MM.1S (cell line): ENCODE results near the gene FBXW4.

ENCODE experiments used
- CTCF ChIP-seq: fragments of 300-600 bp; sonication (generic); IDR thresholded peaks from 2 replicates; pipeline ENCODE4 v1.5.1; 2016; ENCODE audit warnings: antibody characterized with exemption, low read length, mixed read lengths
- EZH2 ChIP-seq: fragments of 300-600 bp; sonication (generic); optimal IDR thresholded peaks from 2 replicates; pipeline ENCODE3; 2017; ENCODE audit warnings: low read depth, mild to moderate bottlenecking, antibody characterized with exemption, low read length, mixed read lengths
- EZH2phosphoT487 ChIP-seq: fragments of 300-600 bp; sonication (generic); IDR thresholded peaks from 2 replicates; pipeline ENCODE4 v1.6.1; 2018; ENCODE audit warnings: antibody characterized with exemption, low read length

- TF ChIP-seq CTCF (no peak), EZH2 (no peak), EZH2phosphoT487 (no peak)
These were observed 119.3 kb downstream of the FBXW4 start for GRCh38 chr10:101575580-101576210.
